Femur (tissue), 1 donor: Measurements from ENCODE around the gene HPCA.

Experiments
- DNase-seq: peaks from one replicate; pipeline ENCODE4 v3.0.0-alpha.2; 2017

The HPCA gene

GRCh38 chr1:32890516-32891240, 4.4 kb downstream of the HPCA start:
- DNase-seq = no peak

DNA sequence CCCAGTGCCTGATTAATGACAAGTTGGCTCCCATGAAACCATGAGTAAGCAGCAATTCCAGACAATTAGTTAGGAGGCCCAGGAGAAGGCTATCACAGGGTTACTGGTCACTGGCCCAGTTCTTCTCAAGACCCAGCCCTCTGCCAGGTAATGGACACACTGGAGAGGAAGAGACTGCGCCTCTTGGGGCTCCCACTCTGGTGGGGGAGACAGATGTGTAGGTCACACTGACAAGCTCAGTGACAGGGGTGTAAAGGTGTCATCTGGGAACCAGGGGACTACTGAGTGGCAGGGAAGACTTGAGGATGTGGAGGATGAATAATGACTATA, 4.9 kb downstream of the HPCA start:
- DNase-seq = no peak

- no peak for DNase-seq
These were observed 5.3 kb downstream of the HPCA start for GRCh38 chr1:32891630-32892029.

- DNase-seq = peak; percentile 64
These were observed 6.3 kb downstream of the HPCA start for GRCh38 chr1:32892368-32893197.

- peak; percentile 75 for DNase-seq
These were observed 7.1 kb downstream of the HPCA start for GRCh38 chr1:32893198-32894018.

DNA sequence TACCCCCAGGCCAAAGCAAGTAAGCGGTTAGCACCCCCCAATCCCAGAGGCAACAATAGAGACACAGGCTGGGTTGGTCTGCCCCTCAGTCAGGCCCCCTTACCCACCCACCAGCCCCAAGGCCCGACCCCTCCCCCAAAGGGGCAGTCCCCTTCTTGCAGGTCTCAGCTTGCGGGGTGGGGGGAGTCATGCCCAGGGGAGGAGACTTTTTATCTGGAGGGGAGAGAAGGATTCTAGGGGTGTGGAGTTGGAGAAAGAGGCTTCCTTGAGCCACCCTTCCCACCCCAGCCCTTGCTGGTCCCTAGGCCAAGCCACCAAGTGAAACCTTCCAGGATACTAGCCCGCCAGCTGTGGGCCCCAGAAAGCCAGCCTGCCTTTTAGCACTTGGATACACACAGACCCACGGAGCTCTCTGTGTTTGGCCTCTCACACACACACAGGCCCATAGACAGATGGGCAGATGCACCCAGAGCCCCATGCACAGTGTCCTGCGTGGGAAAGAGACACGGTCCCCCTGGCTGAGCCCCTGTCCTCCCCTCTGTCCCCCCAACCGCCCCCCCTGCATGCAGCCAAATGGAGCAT, 7.8 kb downstream of the HPCA start:
- DNase-seq = no peak

GRCh38 chr1:32894681-32895080, 8.4 kb downstream of the HPCA start:
- no peak for DNase-seq

- DNase-seq = no peak
These were observed 9.3 kb downstream of the HPCA start for GRCh38 chr1:32895325-32896215.

DNA sequence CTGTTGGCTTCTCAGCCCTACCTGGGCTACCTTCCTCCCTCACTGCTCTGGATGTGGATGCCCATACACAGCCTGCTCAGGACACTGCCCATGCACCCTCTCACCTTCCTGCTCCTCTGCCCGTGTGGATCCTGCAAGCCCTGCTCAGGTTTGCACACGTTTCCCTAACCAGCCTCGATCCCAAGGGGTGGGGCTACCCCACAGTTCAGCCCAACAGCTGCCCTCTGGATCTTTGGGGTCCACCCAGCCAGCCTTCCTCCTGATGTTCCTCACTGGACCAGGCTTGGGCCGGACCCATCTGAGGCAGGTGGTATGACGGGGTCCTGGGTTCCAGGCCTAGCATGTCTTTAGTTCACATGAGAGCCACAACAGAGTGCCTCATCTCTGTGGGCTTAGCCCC, 10.2 kb downstream of the HPCA start:
- DNase-seq = no peak

DNA sequence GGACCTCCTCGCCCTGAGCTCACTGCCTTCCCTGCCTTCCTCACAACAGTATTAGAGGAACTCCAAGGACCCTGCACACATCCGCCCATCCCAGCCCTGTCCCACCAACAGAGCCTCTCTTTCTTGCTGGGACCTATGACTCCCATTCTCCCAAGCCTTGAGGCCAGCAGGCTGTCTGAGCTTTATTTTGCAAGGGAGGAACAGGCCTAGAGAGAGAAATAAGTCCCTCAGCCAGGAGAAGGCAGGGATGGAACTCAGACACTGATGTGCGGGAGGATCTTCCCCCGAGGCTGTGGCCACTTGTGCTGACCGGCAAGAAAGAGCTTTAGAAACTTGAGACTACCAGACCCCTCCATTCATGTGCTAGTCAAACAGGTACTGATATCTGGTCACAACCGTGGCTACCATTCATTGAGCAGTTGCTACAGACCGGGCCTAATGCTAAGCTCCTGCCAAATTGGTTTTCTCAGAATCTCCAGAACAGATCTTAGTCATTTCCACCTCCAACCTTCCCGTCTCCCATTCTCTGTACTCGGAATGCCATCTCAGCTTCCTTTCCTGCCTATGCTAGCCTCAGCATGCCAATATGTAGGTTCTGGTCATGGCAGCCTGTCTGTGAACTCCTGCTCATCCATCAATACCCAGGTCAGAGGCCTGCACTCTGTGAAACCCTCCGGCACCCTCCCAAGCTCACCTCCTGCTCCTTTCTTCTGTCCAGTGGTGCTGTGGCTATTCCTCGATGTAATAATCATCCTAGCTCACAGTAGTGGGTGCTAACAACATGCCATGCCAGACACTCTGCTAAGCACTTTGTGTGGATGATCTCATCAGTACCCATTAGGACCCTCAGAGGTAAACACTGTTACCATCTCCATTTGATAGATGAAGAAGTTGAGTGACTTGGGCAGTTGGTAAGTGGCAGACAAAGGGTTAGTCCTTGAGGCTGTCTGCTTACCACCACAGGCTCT, 11.1 kb downstream of the HPCA start:
- DNase-seq = no peak

- no peak for DNase-seq
These were observed 11.8 kb downstream of the HPCA start for GRCh38 chr1:32898056-32898455.

- DNase-seq = no peak
These were observed 12.7 kb downstream of the HPCA start for GRCh38 chr1:32898958-32899357.

DNA sequence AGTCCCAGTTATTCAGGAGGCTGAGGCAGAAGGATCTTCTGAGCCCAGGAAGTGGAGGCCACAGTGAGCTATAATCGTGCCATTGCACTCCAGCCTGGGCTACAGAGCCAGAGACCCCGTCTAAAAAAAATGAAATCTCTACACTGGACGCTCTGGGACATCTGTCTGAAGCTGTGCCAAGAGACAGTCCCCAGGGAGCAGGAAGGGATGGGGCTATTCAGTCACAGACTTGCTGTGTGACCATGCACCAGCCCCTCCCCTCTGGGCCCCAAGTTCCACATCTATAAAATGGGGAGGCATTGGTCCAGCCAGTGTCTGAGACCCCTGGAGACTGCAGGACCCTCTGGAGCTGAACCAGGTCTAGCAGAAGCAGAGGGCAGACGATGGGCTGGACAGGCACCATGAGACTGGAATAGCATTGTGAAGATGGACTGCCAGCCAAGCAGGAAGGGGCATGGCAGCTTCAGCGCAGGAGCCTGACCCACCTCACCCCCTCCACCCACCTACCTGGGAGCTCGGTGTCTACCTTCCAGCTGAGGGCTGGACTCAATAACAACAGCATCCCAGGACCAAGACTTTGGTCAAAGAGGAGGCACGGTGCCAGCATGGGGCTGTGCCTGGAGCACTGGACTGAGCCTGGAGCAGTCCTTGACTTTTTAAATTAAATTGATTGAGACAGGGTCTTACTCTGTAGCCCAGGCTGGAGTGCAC, 13.4 kb downstream of the HPCA start:
- no peak for DNase-seq

GRCh38 chr1:32900371-32900955, 14.2 kb downstream of the HPCA start:
- no peak for DNase-seq

GRCh38 chr1:32900956-32901822, 14.9 kb downstream of the HPCA start, which contains the start of gene TMEM54:
TMEM54 (minus strand) TSS chr1:32901389; CDS start chr1:32901238, 151 bp downstream.
- DNase-seq = no peak

GRCh38 chr1:32901823-32902534, 15.7 kb downstream of the HPCA start:
- no peak for DNase-seq

- DNase-seq = no peak
These were observed 16.2 kb downstream of the HPCA start for GRCh38 chr1:32902535-32902920.
